Glutamatergic neuron (in vitro differentiated cells): Measurements from ENCODE around the gene PDE10A. TPM values are rescaled to one million over a fixed set of nuclear protein-coding genes. Genes with fewer than 3 reads are reported as not detected.

Experiments used
- DNase-seq: peaks from one replicate; pipeline ENCODE4 v3.0.0; 2022
- H3K27ac Mint-ChIP-seq: one replicate; pipeline ENCODE4 v1.8.0; 2020; ENCODE audit warnings: mild to moderate bottlenecking, mixed read lengths, inconsistent platforms; ENCODE audit not compliant: unreplicated experiment
- H3K27me3 Mint-ChIP-seq: one replicate; pipeline ENCODE4 v1.8.0; 2020; ENCODE audit warnings: mild to moderate bottlenecking, moderate library complexity, mixed read lengths, inconsistent platforms; ENCODE audit not compliant: unreplicated experiment
- H3K36me3 Mint-ChIP-seq: one replicate; pipeline ENCODE4 v1.8.0; 2020; ENCODE audit warnings: mild to moderate bottlenecking, mixed read lengths, inconsistent platforms; ENCODE audit not compliant: unreplicated experiment
- H3K4me1 Mint-ChIP-seq: one replicate; pipeline ENCODE4 v1.8.0; 2020; ENCODE audit warnings: mild to moderate bottlenecking, low read depth, mixed read lengths, inconsistent platforms; ENCODE audit not compliant: unreplicated experiment
- H3K4me3 Mint-ChIP-seq: one replicate; pipeline ENCODE4 v1.8.0; 2020; ENCODE audit warnings: mild to moderate bottlenecking, mixed read lengths, inconsistent platforms; ENCODE audit not compliant: unreplicated experiment
- H3K9me3 Mint-ChIP-seq: one replicate; pipeline ENCODE4 v1.8.0; 2020; ENCODE audit warnings: mild to moderate bottlenecking, moderate library complexity, mixed read lengths, inconsistent platforms; ENCODE audit not compliant: unreplicated experiment
- total RNA-seq: library from RNA; stranded (reverse); fragmentation: NEBNext Ultra II Directional; extraction: Animal tissue kit (Norgen Biotek cat#: 25700); gene quantifications from one replicate; pipeline ENCODE4 v1.2.1, GENCODE V29; 2021; ENCODE audit not compliant: unreplicated experiment
- TF ChIP-seq, protein P1 (sequence below): fragments of 200-600 bp; sonication (generic); IDR thresholded peaks from one replicate; pipeline ENCODE4 v1.5.0; 2021; ENCODE audit not compliant: partially characterized antibody, unreplicated experiment

The PDE10A gene
- total RNA-seq, 1 donor from 2014 or later, result 24.5 TPM

GRCh38 chr6:165679326-165679725 lies 16.3 kb upstream of the PDE10A start:
- Mint-ChIP-seq H3K4me1 (peaks cover 3% of the 10 kb centered on the region), H3K4me3 (no peak overlapping the region), H3K9me3 (peaks cover 2% of the 10 kb centered on the region), H3K36me3 (no peaks in the 10 kb centered on the region), H3K27me3 (no peaks in the 10 kb centered on the region), H3K27ac (no peak overlapping the region)
- TF ChIP-seq, protein P1, sequence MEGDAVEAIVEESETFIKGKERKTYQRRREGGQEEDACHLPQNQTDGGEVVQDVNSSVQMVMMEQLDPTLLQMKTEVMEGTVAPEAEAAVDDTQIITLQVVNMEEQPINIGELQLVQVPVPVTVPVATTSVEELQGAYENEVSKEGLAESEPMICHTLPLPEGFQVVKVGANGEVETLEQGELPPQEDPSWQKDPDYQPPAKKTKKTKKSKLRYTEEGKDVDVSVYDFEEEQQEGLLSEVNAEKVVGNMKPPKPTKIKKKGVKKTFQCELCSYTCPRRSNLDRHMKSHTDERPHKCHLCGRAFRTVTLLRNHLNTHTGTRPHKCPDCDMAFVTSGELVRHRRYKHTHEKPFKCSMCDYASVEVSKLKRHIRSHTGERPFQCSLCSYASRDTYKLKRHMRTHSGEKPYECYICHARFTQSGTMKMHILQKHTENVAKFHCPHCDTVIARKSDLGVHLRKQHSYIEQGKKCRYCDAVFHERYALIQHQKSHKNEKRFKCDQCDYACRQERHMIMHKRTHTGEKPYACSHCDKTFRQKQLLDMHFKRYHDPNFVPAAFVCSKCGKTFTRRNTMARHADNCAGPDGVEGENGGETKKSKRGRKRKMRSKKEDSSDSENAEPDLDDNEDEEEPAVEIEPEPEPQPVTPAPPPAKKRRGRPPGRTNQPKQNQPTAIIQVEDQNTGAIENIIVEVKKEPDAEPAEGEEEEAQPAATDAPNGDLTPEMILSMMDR, result no peak
- no peak for DNase-seq

DNA sequence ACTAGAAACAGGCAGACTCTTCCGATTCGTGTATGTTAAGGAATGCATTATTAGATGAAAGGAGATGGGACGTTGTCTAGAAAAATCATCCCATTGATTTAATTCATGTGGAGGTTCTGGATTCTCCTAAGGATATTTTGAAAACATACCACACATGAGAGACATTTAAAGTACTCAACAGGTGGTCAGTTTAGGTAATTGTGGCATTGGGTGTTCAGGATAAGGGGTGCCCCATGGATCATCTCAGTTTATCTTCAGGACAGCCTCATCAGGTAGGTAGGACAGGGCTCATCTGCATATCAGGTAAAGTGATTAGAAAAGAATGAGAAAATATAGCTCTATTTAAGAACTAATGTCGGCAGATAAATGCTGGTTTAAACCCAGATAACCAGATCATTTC lies 15.9 kb upstream of the PDE10A start:
- Mint-ChIP-seq H3K36me3 (no peaks in the 10 kb centered on the region), H3K27ac (no peak overlapping the region), H3K4me1 (peaks cover 3% of the 10 kb centered on the region), H3K27me3 (no peaks in the 10 kb centered on the region), H3K4me3 (no peak overlapping the region), H3K9me3 (peaks cover 2% of the 10 kb centered on the region)
- no peak for DNase-seq
- TF ChIP-seq, protein P1, result no peak

DNA sequence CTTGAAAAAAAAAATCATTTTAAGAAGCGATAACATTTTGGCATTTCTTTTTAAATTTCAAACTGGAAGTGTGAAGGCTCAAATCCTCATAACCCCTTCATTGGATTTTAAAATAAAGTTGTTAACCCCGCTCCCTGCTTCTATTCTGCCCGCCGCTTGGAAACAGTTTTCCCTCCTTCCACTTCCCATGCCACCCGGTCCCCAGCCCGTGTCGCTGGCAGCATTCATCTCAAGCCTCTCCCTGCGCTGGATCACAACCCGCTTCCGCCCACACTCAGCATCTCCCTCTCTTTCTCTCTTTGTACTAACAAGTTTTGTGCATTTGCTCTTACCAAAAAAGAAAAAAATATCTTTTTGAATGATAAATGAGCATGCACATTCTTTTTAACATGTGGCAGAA lies 15.4 kb upstream of the PDE10A start:
- H3K36me3 Mint-ChIP-seq, result no peaks in the 10 kb centered on the region

GRCh38 chr6:165677091-165677490 lies 14.1 kb upstream of the PDE10A start:
- H3K4me3 Mint-ChIP-seq, result no peak overlapping the region
- no peaks in the 10 kb centered on the region for H3K36me3 Mint-ChIP-seq
- H3K27me3 Mint-ChIP-seq, result peaks cover 2% of the 10 kb centered on the region
- H3K9me3 Mint-ChIP-seq, result peaks cover 2% of the 10 kb centered on the region
- no peak for DNase-seq
- TF ChIP-seq, protein P1, result no peak
- H3K27ac Mint-ChIP-seq, result no peak overlapping the region
- H3K4me1 Mint-ChIP-seq, result peaks cover 3% of the 10 kb centered on the region

More for the DNA sequence above, 15.4 kb upstream of the PDE10A start:
- no peak overlapping the region for H3K27ac Mint-ChIP-seq
- no peak overlapping the region for H3K4me3 Mint-ChIP-seq
- TF ChIP-seq, protein P1, result no peak
- H3K9me3 Mint-ChIP-seq, result peaks cover 2% of the 10 kb centered on the region
- H3K27me3 Mint-ChIP-seq, result peaks cover under 1% of the 10 kb centered on the region
- H3K4me1 Mint-ChIP-seq, result peaks cover 3% of the 10 kb centered on the region
- DNase-seq, result no peak

DNA sequence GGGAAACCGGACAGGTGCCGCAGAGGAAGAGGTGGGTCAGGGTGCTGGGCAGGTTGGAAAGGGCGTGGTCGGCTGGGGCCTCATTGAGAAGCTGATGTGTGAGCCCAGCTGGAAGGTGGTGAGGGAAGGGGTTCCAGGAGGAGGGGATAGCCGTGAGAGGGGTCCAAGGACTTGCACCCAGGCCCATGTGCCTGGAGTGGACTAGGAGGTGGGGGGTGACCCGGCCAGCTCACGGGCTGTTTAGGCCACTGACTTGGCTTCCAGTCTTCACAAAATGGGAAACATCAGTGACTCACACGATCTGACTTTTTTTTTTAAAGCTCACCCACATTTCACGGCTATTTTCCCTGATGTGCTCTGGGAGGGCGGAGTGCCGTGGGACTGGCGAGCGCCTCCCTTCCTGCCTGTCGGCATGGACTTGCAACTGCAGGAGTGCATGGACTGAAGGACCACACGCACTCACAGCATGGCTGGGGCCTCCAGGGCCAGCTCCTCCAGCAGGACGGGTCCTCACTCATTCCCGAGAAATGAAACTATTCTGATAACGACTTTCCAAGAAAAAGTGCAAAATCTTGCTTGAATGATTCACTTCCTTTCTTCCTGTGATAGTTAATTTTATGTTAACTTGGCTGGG lies 13.5 kb upstream of the PDE10A start:
- H3K27ac Mint-ChIP-seq, result no peak overlapping the region
- peaks cover 2% of the 10 kb centered on the region for H3K9me3 Mint-ChIP-seq
- TF ChIP-seq, protein P1, result no peak
- peaks cover 2% of the 10 kb centered on the region for H3K27me3 Mint-ChIP-seq
- H3K4me1 Mint-ChIP-seq, result peaks cover 3% of the 10 kb centered on the region
- no peaks in the 10 kb centered on the region for H3K36me3 Mint-ChIP-seq
- no peak overlapping the region for H3K4me3 Mint-ChIP-seq
- no peak for DNase-seq
